Lung (tissue), 12 donors: Measurements from ENCODE around the gene RGS21. TPM values are rescaled to one million over a fixed set of nuclear protein-coding genes. Genes with fewer than 3 reads are reported as not detected.

Experiments
- ATAC-seq: fragments of 200-7000 bp; cut with Tn5 transposase; one replicate; pipeline ENCODE4 v1.9.1; 2020; ENCODE audit warnings: moderate number of reproducible peaks; ENCODE audit not compliant: insufficient read depth, low FRiP score
- DNase-seq, 3 donors: peaks; one replicate each; pipeline ENCODE4 v3.0.0-alpha.2; 2013 to 2017
- H3K27ac ChIP-seq, 2 donors: one replicate each; pipeline ENCODE4 v1.5.1; 2013; ENCODE audit warnings: mild to moderate bottlenecking in 2 of 2, moderate library complexity in 2 of 2, control low read depth in 1 of 2, inconsistent platforms in 1 of 2, low read depth in 1 of 2, low read length in 1 of 2
- H3K27me3 ChIP-seq, 3 donors: one replicate each; pipeline ENCODE4 v1.5.1; 2013; ENCODE audit warnings: low read length in 2 of 3; ENCODE audit not compliant: control insufficient read depth in 3 of 3, insufficient read depth in 3 of 3
- H3K36me3 ChIP-seq, 4 donors: one replicate each; pipeline ENCODE4 v1.5.1; 2013; ENCODE audit warnings: low read length in 4 of 4, mild to moderate bottlenecking in 1 of 4, moderate library complexity in 1 of 4; ENCODE audit not compliant: control insufficient read depth in 4 of 4, insufficient read depth in 4 of 4
- H3K4me1 ChIP-seq, 5 donors: one replicate each; pipeline ENCODE4 v1.5.1; 2013; ENCODE audit warnings: low read length in 5 of 5, mild to moderate bottlenecking in 2 of 5, moderate library complexity in 1 of 5; ENCODE audit not compliant: control insufficient read depth in 5 of 5, insufficient read depth in 5 of 5
- H3K4me3 ChIP-seq: one replicate; pipeline ENCODE4 v1.5.1; 2013; ENCODE audit warnings: mild to moderate bottlenecking, control low read depth, moderate library complexity
- H3K9ac ChIP-seq, 2 donors: one replicate each; pipeline ENCODE4 v1.5.1; 2013; ENCODE audit warnings: low read length in 2 of 2, control low read depth in 1 of 2; ENCODE audit not compliant: insufficient read depth in 1 of 2
- H3K9me3 ChIP-seq, 4 donors: one replicate each; pipeline ENCODE4 v1.5.1; 2013; ENCODE audit warnings: low read length in 3 of 4, mild to moderate bottlenecking in 1 of 4, moderate library complexity in 1 of 4; ENCODE audit not compliant: control insufficient read depth in 4 of 4, insufficient read depth in 3 of 4
- WGBS, 2 donors: extraction: QIAGEN DNeasy Blood & Tissue Kit; methylation state at CpG; one replicate each; pipeline ENCODE4 v1.1.7; 2013; 5-methylcytosine and 5-hydroxymethylcytosine counted together
- polyA plus RNA-seq, 2 donors: library from polyadenylated mRNA; stranded (reverse); fragments of 200-250 nt; gene quantifications; one replicate each; pipeline ENCODE4 v1.2.1, GENCODE V29; 2013
- total RNA-seq, 2 donors: library from RNA; depleted of rRNA in 1 of 2; stranded (reverse); fragments of >200 nt in 1 of 2; gene quantifications; one replicate each; pipeline ENCODE4 v1.2.1, GENCODE V29; 2014 to 2021
- TF ChIP-seq, protein P1 (sequence below): IDR thresholded peaks from 2 replicates; pipeline ENCODE4 v1.5.1; 2012; ENCODE audit warnings: mild to moderate bottlenecking; ENCODE audit errors: control extremely low read depth, extremely low read depth
- donor health status: control.
- donor health status: control.
- donor health status: Bipolar disorder and iron deficiency.
- donor health status: healthy.
- donor health status: DM: yes; HTN: yes; CAD: no.

Gene RGS21
- total and polyA plus RNA-seq, 4 donors = not detected

DNA sequence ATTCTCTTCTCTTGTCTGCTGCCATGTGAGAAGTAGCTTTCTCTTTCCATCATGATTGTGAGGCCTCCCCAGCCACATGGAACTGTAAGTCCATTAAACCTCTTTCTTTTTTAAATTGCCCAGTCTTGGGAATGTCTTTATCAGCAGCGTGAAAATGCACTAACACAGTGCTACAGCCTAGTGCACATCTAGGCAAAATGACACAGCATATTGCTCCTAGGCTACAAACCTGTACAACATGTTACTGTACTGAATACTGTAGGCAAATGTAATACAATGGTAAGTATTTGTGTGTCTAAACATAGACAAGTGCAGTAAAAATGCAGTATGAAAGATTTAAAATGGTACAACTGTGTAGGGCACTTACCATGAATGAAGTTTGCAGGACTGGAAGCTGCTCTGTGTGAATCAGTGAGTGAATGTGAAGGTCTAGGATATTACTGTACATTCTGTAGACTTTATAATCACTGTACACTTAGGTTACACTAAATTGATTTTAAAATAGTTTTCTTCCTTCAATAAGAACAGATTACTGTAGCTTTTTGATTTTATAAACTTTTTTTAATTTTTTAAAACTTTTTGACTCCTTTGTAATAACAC lies 69.4 kb downstream of the RGS21 start:
- TF ChIP-seq, protein P1, sequence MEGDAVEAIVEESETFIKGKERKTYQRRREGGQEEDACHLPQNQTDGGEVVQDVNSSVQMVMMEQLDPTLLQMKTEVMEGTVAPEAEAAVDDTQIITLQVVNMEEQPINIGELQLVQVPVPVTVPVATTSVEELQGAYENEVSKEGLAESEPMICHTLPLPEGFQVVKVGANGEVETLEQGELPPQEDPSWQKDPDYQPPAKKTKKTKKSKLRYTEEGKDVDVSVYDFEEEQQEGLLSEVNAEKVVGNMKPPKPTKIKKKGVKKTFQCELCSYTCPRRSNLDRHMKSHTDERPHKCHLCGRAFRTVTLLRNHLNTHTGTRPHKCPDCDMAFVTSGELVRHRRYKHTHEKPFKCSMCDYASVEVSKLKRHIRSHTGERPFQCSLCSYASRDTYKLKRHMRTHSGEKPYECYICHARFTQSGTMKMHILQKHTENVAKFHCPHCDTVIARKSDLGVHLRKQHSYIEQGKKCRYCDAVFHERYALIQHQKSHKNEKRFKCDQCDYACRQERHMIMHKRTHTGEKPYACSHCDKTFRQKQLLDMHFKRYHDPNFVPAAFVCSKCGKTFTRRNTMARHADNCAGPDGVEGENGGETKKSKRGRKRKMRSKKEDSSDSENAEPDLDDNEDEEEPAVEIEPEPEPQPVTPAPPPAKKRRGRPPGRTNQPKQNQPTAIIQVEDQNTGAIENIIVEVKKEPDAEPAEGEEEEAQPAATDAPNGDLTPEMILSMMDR = no peak
- DNase-seq = no peak
- ATAC-seq = no peak
- H3K27ac ChIP-seq = no peak overlapping the region
- H3K9ac ChIP-seq = no peak overlapping the region
- no peaks in the 10 kb centered on the region for H3K36me3 ChIP-seq
- no peaks in the 10 kb centered on the region for H3K4me1 ChIP-seq
- peaks cover 0 to 6% (median under 1%) of the 10 kb centered on the region in 4 donors for H3K9me3 ChIP-seq
- no peaks in the 10 kb centered on the region for H3K27me3 ChIP-seq
- no peak overlapping the region for H3K4me3 ChIP-seq
- WGBS, 2 donors = 91% methylated on average over 1 of the region's 1 CpG

DNA sequence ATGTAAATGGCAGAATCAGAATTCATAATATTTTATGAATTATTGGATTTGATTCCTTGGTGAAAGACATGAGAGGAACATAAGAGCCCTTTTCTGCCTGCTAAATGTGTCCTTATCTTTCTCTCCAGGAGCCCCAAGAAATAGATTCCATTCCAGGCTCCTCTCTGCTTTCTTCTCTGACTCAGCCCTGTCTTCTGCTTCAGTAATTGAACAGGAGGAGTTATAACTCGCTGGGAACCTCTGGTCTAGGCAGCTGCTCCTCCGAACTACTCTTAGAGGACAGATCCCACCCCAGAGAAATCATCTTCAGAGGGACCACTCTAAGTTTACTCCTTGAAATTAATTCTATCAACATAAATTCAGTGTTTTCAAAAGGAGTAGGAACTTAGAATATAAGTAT lies 78.4 kb downstream of the RGS21 start:
- Histone ChIP-seq H3K36me3 (no peaks in the 10 kb centered on the region), H3K4me1 (no peaks in the 10 kb centered on the region), H3K27me3 (no peaks in the 10 kb centered on the region), H3K27ac (no peak overlapping the region), H3K4me3 (no peak overlapping the region), H3K9me3 (no peaks in the 10 kb centered on the region), H3K9ac (no peak overlapping the region)
- DNase-seq (no peak), ATAC-seq (no peak)
- 80 to 93% methylated on average over 2 of the region's 2 CpGs for WGBS, 2 donors
- TF ChIP-seq, protein P1 = no peak

DNA sequence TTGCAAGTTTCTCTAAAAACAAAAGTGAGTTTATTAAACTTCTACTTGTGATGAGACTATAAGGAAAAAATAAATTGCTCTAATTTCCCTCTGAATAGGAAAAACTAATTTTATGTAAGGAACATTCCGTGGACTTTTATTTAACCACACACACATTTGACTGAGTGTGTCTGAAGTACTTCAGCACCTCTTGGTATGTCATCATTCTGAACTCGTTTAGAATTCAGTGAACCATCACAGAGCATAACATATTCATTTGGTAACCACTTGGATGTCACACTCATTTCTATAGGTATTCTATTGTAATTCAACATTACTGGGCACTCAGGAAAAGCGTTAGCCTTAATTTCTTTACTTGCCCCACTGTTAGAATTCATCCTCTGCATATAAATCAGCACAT lies 79.1 kb downstream of the RGS21 start:
- Histone ChIP-seq H3K9me3 (no peaks in the 10 kb centered on the region), H3K27ac (no peak overlapping the region), H3K4me1 (no peaks in the 10 kb centered on the region), H3K9ac (no peak overlapping the region), H3K36me3 (no peaks in the 10 kb centered on the region), H3K27me3 (no peaks in the 10 kb centered on the region), H3K4me3 (no peak overlapping the region)
- DNase-seq (no peak), ATAC-seq (no peak)
- TF ChIP-seq, protein P1 = no peak
- 62 to 80% methylated on average over 3 of the region's 3 CpGs for WGBS, 2 donors

DNA sequence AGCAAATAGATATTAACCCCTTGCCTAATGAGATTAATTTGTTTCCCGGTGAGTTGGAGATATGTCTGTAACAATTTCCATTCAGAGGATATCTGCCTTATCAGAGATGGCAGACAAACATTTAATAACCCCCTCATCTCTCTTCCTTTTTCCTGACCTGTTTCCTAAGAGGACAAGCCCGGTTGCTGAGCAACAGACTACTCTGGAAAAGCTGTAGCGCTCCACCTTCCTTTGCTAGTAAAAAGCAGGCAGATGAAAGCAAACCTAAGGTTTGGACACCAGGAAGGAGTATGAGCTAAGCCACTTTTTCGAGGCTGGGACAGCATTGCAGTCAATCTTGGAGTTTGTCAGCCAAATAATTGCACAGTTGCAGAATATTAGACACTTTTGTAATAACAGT lies 82.4 kb downstream of the RGS21 start:
- WGBS, 2 donors = 26 to 36% methylated on average over 4 of the region's 4 CpGs

More for the DNA sequence above, 82.4 kb downstream of the RGS21 start:
- Histone ChIP-seq H3K27me3 (no peaks in the 10 kb centered on the region), H3K4me3 (no peak overlapping the region), H3K9me3 (no peaks in the 10 kb centered on the region), H3K9ac (no peak overlapping the region), H3K27ac (no peak overlapping the region), H3K4me1 (peaks cover 0 to 6% (median 0%) of the 10 kb centered on the region in 5 donors), H3K36me3 (no peaks in the 10 kb centered on the region)
- ATAC-seq (no peak), DNase-seq (peak in 1 of 3 donors; percentile 8)
- TF ChIP-seq, protein P1 = no peak
